ENCODE measurements around the gene OR2T4. TPM values are rescaled to one million over a fixed set of nuclear protein-coding genes. Genes with fewer than 3 reads are reported as not detected.

Gene OR2T4
- total RNA-seq = not detected in 2 replicates
- long read RNA-seq = 0 reads

- Mint-ChIP-seq H3K9me3 (ENCODE audit: unreplicated experiment) (peaks cover 67% of the 10 kb centered on the region), H3K27ac (ENCODE audit: unreplicated experiment) (no peak within 1 kb of the TSS), H3K4me1 (ENCODE audit: unreplicated experiment) (no peaks in the 10 kb centered on the region), H3K4me3 (ENCODE audit: unreplicated experiment) (no peak within 1 kb of the TSS), H3K36me3 (ENCODE audit: unreplicated experiment) (no peaks in the 10 kb centered on the region), H3K27me3 (ENCODE audit: unreplicated experiment) (no peaks in the 10 kb centered on the region)
- TF ChIP-seq CTCF (IDR thresholded peaks at IDR 0.05) = no peak
- no peak for DNase-seq (ENCODE audit: extremely low spot score, unreplicated experiment)
Observed at GRCh38 chr1:248361121-248361715, at the start of gene OR2T4. Gene OR2T4, plus strand, starts transcription at chr1:248361665. Its CDS starts 0 bp downstream, at chr1:248361665.

- H3K9me3 Mint-ChIP-seq (ENCODE audit: unreplicated experiment) = peaks cover 66% of the 10 kb centered on the region
- no peak for TF ChIP-seq CTCF (IDR thresholded peaks at IDR 0.05)
- no peaks in the 10 kb centered on the region for H3K27me3 Mint-ChIP-seq (ENCODE audit: unreplicated experiment)
- no peak for DNase-seq (ENCODE audit: extremely low spot score, unreplicated experiment)
- no peak overlapping the region for H3K4me3 Mint-ChIP-seq (ENCODE audit: unreplicated experiment)
- no peaks in the 10 kb centered on the region for H3K36me3 Mint-ChIP-seq (ENCODE audit: unreplicated experiment)
- H3K27ac Mint-ChIP-seq (ENCODE audit: unreplicated experiment) = no peak overlapping the region
- no peaks in the 10 kb centered on the region for H3K4me1 Mint-ChIP-seq (ENCODE audit: unreplicated experiment)
Observed at GRCh38 chr1:248316796-248317195, 44.7 kb upstream of the OR2T4 start.

GRCh38 chr1:248324468-248324867 is 37.0 kb upstream of the OR2T4 start, which contains the start of gene OR2M7:
Gene OR2M7, minus strand, starts transcription at chr1:248324568. Its CDS starts 0 bp downstream, at chr1:248324568.
- Mint-ChIP-seq H3K27ac (ENCODE audit: unreplicated experiment) (no peak within 1 kb of the TSS), H3K4me3 (ENCODE audit: unreplicated experiment) (no peak within 1 kb of the TSS), H3K4me1 (ENCODE audit: unreplicated experiment) (no peaks in the 10 kb centered on the region), H3K36me3 (ENCODE audit: unreplicated experiment) (no peaks in the 10 kb centered on the region), H3K27me3 (ENCODE audit: unreplicated experiment) (no peaks in the 10 kb centered on the region), H3K9me3 (ENCODE audit: unreplicated experiment) (peaks cover 41% of the 10 kb centered on the region)
- DNase-seq (ENCODE audit: extremely low spot score, unreplicated experiment) = no peak
- TF ChIP-seq CTCF (IDR thresholded peaks at IDR 0.05) = no peak

- H3K9me3 Mint-ChIP-seq (ENCODE audit: unreplicated experiment) = peaks cover 53% of the 10 kb centered on the region
- TF ChIP-seq CTCF (IDR thresholded peaks at IDR 0.05) = no peak
- no peak for DNase-seq (ENCODE audit: extremely low spot score, unreplicated experiment)
- no peak overlapping the region for H3K4me3 Mint-ChIP-seq (ENCODE audit: unreplicated experiment)
- H3K27me3 Mint-ChIP-seq (ENCODE audit: unreplicated experiment) = no peaks in the 10 kb centered on the region
- H3K27ac Mint-ChIP-seq (ENCODE audit: unreplicated experiment) = no peak overlapping the region
- no peaks in the 10 kb centered on the region for H3K4me1 Mint-ChIP-seq (ENCODE audit: unreplicated experiment)
- H3K36me3 Mint-ChIP-seq (ENCODE audit: unreplicated experiment) = no peaks in the 10 kb centered on the region
Observed at GRCh38 chr1:248343451-248343850, 18.0 kb upstream of the OR2T4 start.

GRCh38 chr1:248348475-248348874 is 13.0 kb upstream of the OR2T4 start, which contains the start of gene OR14C36:
Gene OR14C36, plus strand, starts transcription at chr1:248348775. Its CDS starts 0 bp downstream, at chr1:248348775.
- no peaks in the 10 kb centered on the region for H3K36me3 Mint-ChIP-seq (ENCODE audit: unreplicated experiment)
- H3K4me1 Mint-ChIP-seq (ENCODE audit: unreplicated experiment) = no peaks in the 10 kb centered on the region
- no peak for TF ChIP-seq CTCF (IDR thresholded peaks at IDR 0.05)
- no peak within 1 kb of the TSS for H3K27ac Mint-ChIP-seq (ENCODE audit: unreplicated experiment)
- DNase-seq (ENCODE audit: extremely low spot score, unreplicated experiment) = no peak
- H3K9me3 Mint-ChIP-seq (ENCODE audit: unreplicated experiment) = peaks cover 40% of the 10 kb centered on the region
- H3K27me3 Mint-ChIP-seq (ENCODE audit: unreplicated experiment) = no peaks in the 10 kb centered on the region
- H3K4me3 Mint-ChIP-seq (ENCODE audit: unreplicated experiment) = no peak within 1 kb of the TSS

Data from osteocyte (in vitro differentiated cells).